HUDEP-2 (cell line): ENCODE measurements around the gene DAGLA.
"Not testable (repeated sequence)": the region's sequence is repeated elsewhere in the genome, so short reads cannot be mapped to it uniquely, and the experiment has no call there.

Experiments
- DNase-seq, 76 experiments: peaks; one replicate each; lab custom pipeline; 2025; ENCODE audit not compliant: unreplicated experiment in 76 of 76; lab: John Stamatoyannopoulos, UW

The DAGLA gene

GRCh38 chr11:61659413-61660196, 20.6 kb upstream of the DAGLA start:
- DNase-seq = no peak

DNA sequence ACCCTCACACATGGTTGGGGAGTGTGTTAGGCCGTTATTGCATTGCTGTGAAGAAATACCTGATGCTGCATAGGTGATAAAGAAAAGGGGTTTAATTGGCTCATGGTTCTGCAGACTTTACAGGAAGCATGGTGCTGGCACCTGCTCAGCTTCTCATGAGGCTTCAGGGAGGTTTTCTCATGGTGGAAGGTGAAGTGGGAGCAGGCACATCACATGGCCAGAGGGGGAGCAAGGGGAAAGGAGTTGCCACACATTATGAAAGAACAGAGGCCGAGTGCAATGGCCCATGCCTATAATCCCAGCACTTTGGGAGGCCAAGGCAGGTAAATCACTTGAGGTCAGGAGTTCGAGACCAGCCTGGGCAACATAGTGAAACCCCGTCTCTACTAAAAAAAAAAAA, 19.2 kb upstream of the DAGLA start:
- DNase-seq = peak in 2 of 76 experiments; percentile 9 to 25

DNA sequence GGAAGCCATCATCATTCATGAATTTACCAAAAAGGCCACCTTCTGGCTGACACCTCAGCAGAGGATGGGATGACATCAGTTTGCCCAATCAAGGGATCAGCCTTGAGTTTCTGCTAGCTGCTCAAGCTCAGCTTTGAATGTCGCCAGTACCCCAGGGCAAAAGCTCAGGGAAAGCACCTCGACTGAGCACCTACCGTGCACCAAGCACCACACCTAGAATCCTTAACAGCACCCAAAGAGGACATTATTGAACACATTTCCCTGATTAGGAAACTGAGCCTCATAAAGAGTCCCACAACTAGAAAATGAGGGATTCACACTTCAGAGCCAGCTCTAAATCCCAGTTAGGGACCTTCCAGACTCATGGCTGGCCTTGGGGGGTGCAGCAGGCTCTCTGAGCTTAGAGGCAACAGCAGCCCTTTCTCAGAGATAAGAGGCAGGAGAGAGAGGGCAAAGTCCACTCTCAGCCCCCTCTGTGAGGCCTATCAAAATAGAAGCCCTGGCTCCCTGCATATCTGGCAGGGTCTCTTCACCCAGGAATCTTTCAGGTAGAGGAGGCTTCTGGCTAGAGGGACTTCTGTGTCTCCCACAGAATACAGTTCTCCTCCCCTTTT, 13.4 kb upstream of the DAGLA start:
- no peak for DNase-seq

DNA sequence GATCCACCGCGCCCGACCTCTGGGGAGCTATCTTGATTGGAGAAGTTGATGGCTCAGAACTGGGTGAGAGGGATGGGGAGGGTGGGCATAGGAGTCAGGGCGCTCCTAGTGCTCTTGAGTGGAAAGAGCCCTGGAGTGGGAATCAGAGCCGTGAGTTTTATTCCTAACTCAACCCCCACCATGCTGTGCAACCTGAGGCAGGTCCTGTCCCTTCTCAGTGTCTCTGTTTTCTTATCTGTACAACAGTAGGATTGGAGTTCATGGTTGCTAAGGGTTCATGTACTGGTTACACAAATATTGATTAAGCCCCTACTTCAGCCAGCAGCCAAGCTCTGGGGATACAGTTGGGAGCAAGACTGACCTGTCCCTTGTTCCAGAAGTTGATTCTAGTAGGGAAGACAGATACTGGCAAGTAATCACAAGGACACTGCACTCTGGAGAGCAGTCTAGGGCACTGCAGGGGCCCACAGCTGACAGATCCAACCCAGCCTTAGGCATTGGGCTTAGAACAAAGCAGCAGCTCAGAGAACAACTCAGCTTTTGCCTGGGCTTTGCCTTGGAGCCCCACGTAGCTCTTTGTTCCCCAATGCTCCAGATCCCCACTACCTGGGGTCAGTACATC, 12.4 kb upstream of the DAGLA start:
- no peak for DNase-seq

DNA sequence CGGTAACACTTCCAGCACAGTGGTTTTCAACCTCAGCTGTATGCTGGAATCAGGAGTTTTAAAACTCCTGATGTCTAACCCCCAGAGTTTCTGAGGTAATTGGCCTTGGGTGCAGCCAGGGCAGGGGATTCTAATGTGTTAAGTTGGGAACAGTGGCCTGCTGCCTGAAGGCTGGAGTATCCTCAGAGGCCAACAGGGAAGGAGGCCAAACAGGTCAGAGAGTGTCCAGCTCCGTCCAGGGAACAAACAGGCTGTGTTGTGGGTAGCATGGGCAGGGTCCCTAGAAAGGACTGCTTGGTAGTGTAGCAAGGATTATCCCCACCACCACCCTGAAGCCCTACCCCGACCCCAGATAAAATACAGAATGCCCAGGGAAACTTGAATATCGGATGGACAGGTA, 10.8 kb upstream of the DAGLA start:
- DNase-seq = no peak

DNA sequence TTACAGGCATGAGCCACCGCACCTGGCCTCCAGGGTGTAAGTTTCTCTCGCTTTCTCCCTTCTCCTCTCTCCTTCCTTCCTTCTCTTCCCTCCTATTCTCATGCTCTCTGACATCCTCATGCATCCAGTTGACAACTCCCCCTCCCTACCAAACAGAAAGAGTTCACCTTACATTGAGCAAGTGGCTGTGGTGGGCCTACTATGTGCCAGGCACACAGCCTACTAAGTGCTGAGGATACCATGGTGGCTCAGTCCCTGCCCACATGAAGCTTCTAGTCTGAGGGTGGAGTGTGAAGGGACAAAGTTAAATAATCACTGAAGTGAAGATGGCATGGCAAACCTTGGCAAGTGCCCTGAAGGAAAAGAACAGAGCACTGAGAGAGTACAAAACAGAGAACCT, 9.6 kb upstream of the DAGLA start:
- DNase-seq = no peak

- peak in 3 of 76 experiments; percentile 11 to 34 (median 11) for DNase-seq
Observed at GRCh38 chr11:61671527-61671926, 8.7 kb upstream of the DAGLA start.

- not testable (repeated sequence) for DNase-seq
Observed at GRCh38 chr11:61673946-61674467, 6.2 kb upstream of the DAGLA start.

DNA sequence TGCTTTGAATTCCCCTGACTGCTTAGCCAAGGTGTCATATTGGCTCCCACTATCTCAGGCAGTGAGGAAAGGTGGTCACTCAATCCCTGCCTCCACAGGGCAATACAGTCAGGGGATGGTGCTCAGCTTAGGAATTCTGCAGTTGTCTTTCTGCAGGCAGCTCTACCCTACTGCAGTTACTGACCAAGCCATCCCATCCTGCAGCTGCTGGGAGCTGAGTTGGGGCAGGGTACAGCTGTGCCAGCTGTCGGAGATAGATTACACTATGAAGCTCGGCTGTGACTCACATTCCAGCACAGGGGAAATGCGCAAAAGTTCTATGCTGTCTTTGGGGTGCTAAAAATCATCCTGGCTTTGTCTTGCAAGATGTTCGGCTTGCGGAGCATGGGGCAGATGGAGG, 4.4 kb upstream of the DAGLA start:
- no peak for DNase-seq

DNA sequence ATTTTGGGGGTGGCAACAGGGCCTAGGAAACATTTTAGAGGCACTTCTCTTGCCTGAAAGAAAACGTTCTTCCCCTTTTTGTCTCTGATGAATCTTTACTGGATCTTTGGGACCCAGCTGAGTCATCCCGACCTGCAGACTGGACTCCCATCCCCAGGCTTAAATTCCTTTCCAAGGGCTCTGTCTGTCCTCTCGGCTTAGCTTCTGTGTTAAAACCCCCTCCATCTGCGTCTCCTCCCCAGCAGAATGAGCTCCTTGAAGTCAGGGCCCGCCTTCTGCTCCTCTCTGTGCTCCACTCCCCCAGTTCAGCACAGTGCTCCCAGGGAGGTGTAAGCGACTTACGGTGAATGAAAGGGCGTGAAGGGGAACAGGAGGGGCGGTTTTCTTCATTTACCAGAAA, 895 bp upstream of the DAGLA start:
- DNase-seq = no peak

GRCh38 chr11:61680622-61681221, 531 bp downstream of the DAGLA start:
- no peak for DNase-seq

DNA sequence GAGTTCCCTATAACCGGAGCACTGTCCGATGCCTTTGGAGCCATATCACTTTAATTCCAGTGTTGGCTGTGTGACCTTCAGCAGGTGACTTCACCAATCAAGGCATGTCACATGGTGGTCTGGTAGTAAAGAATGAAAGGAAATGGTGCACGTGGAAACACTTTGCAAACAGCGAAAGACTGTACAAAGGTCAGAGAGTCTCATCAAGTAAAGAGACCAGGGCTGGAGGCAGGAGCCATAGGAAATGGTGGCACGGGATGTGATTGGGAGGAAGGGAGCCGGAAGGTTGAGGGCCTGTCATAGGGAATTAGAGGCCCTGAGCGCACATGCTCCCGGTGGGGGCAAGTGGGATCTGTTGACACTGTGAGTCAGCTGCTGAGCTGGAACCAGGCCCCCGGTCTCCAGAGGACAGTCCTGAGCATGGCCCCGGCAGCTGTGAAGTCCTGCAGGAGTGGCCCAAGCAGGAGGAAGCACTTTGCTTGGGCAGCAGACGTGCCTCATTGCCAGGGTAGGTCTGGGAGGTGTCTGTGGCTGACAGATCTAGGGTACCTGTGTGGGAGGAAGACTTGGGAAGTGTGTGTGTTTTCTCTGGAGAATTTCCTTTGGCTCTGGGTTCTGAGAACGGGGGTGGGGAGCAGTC, 2.0 kb downstream of the DAGLA start:
- DNase-seq = no peak

GRCh38 chr11:61682906-61683675, 2.9 kb downstream of the DAGLA start:
- DNase-seq = no peak

DNA sequence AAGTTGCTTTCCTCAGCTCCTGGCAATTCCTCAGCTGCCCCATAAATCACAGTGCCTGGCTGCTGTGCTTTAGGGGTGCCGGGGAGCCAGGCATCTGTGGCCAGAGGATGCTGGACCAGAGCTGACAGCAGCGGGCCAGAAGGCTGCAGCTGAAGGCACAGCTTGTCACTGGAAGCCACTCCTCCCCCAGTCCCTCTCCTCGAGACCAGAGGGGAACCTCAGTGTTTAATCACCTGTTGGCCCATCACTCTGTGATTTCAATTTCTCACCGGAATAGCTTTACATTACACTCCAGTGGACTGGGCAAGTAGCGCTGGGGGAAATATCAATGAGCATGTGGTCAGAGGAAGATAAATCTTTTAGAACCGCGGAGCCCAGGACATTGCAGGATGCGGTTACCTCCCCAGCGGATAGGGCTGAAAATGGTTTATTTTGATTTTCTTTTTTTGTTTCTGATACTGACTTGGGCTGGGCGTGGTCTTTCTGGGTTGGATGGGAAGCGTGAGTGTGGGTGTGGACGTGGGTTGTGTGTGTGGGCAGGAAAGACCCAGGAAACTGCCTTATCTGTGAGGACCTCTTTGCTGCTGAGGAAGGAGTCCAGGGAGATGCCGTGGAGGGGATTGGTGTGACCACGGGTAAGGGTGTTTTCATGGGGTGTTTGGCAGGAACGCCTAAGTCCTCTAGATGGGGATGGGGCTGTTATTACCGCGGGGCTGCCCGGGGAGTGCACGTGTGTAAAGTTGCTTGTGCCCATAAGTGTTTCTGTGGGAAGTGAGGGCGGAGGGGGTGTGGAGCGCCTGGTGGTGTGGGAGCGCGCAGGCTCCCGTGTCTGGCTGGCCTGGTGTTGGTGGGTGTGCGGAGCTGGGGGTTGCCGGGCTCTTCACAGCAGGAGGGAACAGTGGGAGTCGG, 4.0 kb downstream of the DAGLA start:
- no peak for DNase-seq

GRCh38 chr11:61684870-61685616, 4.9 kb downstream of the DAGLA start:
- no peak for DNase-seq

GRCh38 chr11:61685617-61685967, 5.4 kb downstream of the DAGLA start:
- DNase-seq = no peak

GRCh38 chr11:61686066-61686465, 5.9 kb downstream of the DAGLA start:
- no peak for DNase-seq

GRCh38 chr11:61686469-61686868, 6.3 kb downstream of the DAGLA start:
- no peak for DNase-seq

GRCh38 chr11:61687420-61687819, 7.2 kb downstream of the DAGLA start:
- DNase-seq = no peak
